T-helper 2 cell treated with Interferon-gamma antibody and Interleukin-4, amounts not matched to agents 5 μg/mL and 100 μg/mL, for 36 hours (primary cell): Measurements from ENCODE around the gene ARID3C.

Source experiments
- DNase-seq: peaks from one replicate; pipeline ENCODE4 v3.0.0; 2021; ENCODE audit warnings: low spot score
- H3K27ac Mint-ChIP-seq: one replicate; pipeline ENCODE4 v1.8.0; 2021; ENCODE audit warnings: mild to moderate bottlenecking, mixed read lengths
- H3K27me3 Mint-ChIP-seq: one replicate; pipeline ENCODE4 v1.8.0; 2021; ENCODE audit warnings: low read depth, mixed read lengths
- H3K36me3 Mint-ChIP-seq: one replicate; pipeline ENCODE4 v1.8.0; 2021; ENCODE audit warnings: low read depth, mixed read lengths
- H3K4me1 Mint-ChIP-seq: one replicate; pipeline ENCODE4 v1.8.0; 2021; ENCODE audit warnings: low read depth, mixed read lengths
- H3K4me3 Mint-ChIP-seq: one replicate; pipeline ENCODE4 v1.8.0; 2022; ENCODE audit warnings: mild to moderate bottlenecking, moderate library complexity, mixed read lengths
- H3K9me3 Mint-ChIP-seq: one replicate; pipeline ENCODE4 v1.8.0; 2021; ENCODE audit warnings: mixed read lengths

Gene ARID3C

DNA sequence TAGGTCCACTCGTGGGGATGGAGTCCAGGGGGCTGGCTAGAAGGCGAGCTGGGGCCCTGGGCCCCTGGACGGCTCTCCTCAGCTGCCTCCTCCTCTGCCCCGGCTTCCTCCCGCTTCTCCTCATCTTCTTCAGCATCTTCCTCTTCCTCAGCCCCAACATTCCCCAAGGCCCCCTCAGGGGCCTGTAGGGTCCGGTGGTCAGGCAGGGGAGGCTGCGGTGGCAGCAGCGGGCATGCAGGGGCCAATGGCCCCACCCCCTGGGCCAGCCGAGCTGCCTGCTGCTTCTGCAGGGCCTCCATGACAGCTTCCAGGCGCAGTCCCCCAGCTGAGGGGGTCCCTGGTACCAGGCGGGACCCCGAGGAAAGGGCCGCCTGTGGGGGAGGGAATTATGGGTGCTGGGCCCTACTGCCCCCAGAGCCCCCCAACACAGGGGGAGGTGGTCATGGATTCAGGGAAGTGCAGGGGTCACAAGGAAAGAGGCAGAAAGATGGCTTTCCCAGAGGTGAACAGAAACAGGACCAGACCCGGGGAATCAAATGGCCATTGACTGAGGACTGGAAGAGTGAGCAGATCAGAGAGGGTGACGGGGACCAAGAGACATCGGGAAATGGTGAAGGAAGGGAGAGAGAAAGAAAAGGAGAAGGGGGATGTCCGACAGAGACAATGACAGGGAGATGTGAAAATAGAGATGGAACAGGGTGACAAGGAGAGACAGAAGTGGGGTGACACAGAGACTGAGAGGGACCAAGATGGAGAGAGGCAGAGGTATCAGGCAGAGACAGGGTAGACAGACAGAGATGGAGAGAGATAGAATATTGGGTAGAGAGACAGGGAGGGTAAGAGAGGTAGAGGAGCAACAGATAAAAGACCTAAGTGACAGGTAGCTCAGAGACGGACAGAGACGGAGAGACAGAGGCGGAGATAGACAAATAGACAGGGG is 880 bp downstream of the ARID3C start:
- Mint-ChIP-seq H3K36me3 (peaks cover 2% of the 10 kb centered on the region), H3K4me3 (peak overlapping the region; percentile 81), H3K27ac (peak overlapping the region; percentile 37), H3K4me1 (peaks cover 12% of the 10 kb centered on the region), H3K27me3 (peaks cover 70% of the 10 kb centered on the region), H3K9me3 (no peaks in the 10 kb centered on the region)
- no peak for DNase-seq

DNA sequence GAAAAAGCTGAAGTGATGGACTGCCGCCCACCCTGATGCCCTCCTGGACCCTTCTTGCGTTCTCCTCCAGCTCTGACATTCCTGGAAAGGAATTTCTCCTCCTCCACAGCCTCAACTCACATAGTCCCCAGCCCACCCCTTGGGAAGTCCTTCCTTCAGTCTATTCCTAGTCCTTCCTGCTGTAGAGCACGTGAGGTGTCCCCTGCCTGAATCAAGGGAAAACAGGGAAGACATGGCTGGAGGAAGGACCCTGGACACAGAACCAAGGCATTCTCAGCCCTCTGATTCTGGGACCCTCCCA is 3.7 kb downstream of the ARID3C start:
- no peak for DNase-seq
- Mint-ChIP-seq H3K36me3 (peaks cover 2% of the 10 kb centered on the region), H3K27me3 (peaks cover 75% of the 10 kb centered on the region), H3K4me3 (no peak overlapping the region), H3K9me3 (no peaks in the 10 kb centered on the region), H3K27ac (no peak overlapping the region), H3K4me1 (peaks cover 18% of the 10 kb centered on the region)

GRCh38 chr9:34624475-34625185 is 4.2 kb downstream of the ARID3C start:
- peaks cover 21% of the 10 kb centered on the region for H3K4me1 Mint-ChIP-seq
- no peaks in the 10 kb centered on the region for H3K9me3 Mint-ChIP-seq
- no peak overlapping the region for H3K27ac Mint-ChIP-seq
- H3K36me3 Mint-ChIP-seq, result peaks cover 2% of the 10 kb centered on the region
- DNase-seq, result no peak
- no peak overlapping the region for H3K4me3 Mint-ChIP-seq
- H3K27me3 Mint-ChIP-seq, result peaks cover 70% of the 10 kb centered on the region

DNA sequence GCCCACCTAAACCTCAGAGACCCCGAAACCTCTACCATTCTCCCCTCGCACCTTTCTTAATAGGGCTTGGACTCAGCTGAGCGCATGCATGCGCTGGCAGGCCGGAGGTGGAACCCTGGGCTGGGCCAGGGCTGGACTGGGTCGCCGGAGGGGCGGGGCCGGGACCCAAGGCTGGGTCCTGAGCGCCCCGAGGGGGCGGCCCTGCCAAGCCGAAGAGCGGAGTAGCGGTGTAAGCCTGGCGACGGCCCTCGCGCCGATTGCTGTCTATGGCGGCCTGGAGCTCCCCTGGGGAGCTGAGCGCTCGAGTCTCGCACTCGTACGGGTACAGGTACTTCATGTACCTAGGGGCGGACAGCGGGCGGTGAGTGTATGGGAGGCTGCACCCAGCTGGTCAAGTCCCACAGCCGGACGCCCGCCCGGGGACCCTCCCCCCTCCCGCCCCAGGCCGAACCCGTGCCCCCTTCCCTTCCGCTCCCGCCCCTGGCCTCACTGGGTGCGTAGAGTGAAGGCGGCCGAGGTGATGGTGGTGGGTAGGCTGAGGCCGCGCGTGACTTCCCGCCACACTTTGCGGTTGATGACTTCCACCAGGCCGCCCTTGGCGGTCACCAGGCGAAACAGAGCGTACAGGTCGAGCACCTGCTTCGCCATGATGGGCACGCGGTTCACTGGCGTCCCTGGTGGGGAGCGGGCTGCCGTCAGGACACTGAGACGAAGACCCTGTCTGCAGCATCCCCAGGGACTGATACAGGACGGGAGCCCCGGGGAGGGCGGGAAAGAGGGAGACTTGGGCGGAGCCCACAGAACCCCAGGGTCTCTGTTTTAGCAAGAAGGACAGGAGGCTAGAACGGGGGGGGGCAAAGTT is 5.3 kb downstream of the ARID3C start:
- H3K36me3 Mint-ChIP-seq, result peaks cover 2% of the 10 kb centered on the region
- no peaks in the 10 kb centered on the region for H3K9me3 Mint-ChIP-seq
- peaks cover 27% of the 10 kb centered on the region for H3K4me1 Mint-ChIP-seq
- H3K4me3 Mint-ChIP-seq, result no peak overlapping the region
- no peak overlapping the region for H3K27ac Mint-ChIP-seq
- DNase-seq, result no peak
- H3K27me3 Mint-ChIP-seq, result peaks cover 63% of the 10 kb centered on the region

DNA sequence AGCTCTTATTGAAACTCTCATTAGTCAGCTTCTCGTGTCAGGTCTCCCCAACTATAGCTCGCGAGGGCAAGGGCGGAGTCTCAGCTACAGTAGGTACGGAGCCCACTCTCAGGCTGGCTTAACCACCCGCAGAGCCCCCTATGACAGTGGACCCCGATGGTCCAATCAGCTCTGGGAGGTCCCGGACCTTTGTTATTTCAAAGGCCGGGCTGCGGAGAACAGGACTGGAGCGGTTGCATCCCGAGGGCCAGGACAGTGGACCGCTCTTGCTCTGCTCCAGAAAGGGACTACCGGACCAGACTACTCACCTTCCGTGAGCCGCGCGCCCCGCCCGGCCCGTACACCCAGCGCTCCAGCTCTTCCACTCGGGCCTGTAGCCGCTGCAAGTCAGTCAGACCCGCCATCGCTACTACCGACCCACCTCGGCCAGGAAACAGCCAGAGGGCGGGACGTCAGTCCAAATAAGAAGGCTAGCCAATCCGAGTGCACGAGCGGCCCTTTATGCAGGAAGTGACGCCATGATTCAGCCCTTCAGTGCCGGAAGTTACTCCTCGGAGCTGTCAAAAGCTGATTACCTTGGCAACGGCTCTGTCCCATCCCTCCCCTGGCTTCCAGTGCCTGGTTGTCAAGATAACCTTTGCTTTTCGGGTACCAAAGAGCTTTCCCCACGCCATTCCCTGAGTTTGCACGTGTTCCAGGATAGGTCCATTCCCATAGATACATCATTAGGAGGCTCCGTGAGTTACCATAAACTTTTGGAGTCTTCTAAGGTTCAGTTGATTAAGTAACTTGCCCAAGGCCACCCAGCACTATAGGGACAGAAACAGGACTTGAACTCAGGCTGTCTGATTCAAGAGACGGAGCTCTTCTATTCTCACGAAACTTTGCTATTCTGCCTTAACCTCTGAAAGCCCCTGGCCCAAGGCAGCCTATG is 8.5 kb downstream of the ARID3C start, which contains the start of gene DCTN3:
Gene DCTN3 (minus strand): TSS at position 435 of the 934 bp plus-strand sequence. CDS start 31 bp downstream, at position 404.
- Mint-ChIP-seq H3K27ac (peak within 1 kb of the TSS; percentile 84), H3K27me3 (peaks cover 33% of the 10 kb centered on the region), H3K4me1 (peaks cover 21% of the 10 kb centered on the region), H3K36me3 (peaks cover 10% of the 10 kb centered on the region), H3K4me3 (peak within 1 kb of the TSS; percentile 99), H3K9me3 (no peaks in the 10 kb centered on the region)
- peak; percentile 91 for DNase-seq

GRCh38 chr9:34615132-34615531 is 13.7 kb downstream of the ARID3C start:
- no peaks in the 10 kb centered on the region for H3K27me3 Mint-ChIP-seq
- no peak overlapping the region for H3K27ac Mint-ChIP-seq
- peaks cover 32% of the 10 kb centered on the region for H3K4me1 Mint-ChIP-seq
- H3K9me3 Mint-ChIP-seq, result no peaks in the 10 kb centered on the region
- H3K4me3 Mint-ChIP-seq, result no peak overlapping the region
- no peak for DNase-seq
- H3K36me3 Mint-ChIP-seq, result peaks cover 20% of the 10 kb centered on the region

DNA sequence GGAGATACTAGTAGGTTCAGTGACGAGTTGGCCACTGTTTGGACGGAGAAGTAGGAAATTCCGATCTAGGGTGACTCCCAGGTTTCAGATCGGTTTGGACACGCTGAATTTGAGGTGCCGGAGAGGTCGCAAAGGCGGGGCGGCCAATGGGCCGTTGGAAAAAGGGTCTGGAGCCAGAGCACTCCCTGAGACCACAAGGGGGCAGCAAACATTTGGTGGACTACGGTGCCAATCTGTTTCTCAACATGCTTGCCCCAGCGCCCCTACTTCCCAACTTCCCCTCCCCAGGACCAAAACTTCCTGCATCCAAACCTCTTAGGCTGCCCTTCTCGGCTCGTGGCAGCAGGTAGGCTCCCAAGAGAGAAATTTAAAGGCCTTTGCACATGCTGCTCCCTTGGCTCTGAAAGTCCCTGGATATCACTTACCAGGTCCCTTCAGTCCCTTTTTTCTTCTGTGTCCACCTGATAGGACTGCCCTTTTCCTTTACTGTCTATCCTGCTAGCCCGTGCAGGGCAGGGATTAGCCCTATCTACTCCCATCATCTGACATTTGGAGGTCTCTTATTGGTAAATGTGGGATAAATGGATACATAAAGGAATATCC is 16.0 kb downstream of the ARID3C start:
- Mint-ChIP-seq H3K27ac (peak overlapping the region; percentile 75), H3K4me3 (peak overlapping the region; percentile 92), H3K4me1 (peaks cover 18% of the 10 kb centered on the region), H3K36me3 (peaks cover 17% of the 10 kb centered on the region), H3K27me3 (no peaks in the 10 kb centered on the region), H3K9me3 (no peaks in the 10 kb centered on the region)
- peak; percentile 71 for DNase-seq

DNA sequence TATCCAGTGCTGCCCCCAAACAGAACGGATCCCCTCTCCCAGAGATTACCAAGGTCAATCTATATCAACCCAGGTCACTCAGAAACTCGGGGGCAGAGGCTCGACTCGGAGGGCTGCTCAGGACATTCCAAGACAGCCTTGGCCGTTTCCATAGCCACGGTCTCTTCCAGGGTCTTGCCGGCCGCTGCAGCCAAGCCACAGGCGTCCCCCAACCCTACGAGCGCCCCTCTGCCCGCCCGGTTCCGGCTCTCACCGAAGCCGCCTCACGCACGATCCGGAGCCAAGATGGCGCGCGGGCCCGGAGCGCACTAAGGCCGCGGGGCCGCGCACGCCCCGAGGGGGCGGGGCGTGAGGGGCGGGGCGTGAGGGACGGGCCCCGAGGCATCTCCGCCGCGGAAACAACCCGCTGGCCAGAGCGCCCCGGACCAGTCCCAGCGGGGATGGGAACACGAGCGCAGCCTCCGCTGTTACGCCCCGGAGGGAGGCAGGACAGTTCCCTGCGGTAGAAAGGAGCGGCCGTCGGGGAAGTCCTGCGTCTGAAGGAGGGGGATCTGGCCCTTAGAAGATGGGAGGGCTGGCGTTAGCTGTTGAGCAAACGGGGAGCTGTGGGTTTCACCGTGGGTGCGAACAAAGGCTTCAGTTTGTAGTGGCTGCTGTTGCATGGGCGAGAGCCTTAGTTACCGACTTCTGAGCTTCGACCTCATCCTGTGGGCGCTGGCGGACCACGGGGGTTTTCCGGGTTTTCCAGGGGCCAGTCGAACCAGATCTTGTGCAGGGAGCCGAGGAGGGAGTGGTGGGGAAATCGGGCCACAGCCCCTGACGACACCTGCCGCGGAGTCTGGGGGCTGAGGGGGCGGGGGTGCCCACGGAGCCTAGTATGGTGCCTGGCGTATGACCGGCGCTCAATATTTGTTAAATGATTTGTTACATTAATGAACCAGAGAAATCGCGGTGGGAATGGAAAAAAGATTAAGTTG is 16.8 kb downstream of the ARID3C start, which contains the start of gene RPP25L:
Gene RPP25L (minus strand): TSS at position 287 of the 977 bp plus-strand sequence. CDS start 801 bp downstream, outside the sequence.
- H3K27me3 Mint-ChIP-seq, result no peaks in the 10 kb centered on the region
- H3K4me1 Mint-ChIP-seq, result peaks cover 18% of the 10 kb centered on the region

GRCh38 chr9:34611251-34611810 is 17.5 kb downstream of the ARID3C start:
- Mint-ChIP-seq H3K27me3 (no peaks in the 10 kb centered on the region), H3K36me3 (peaks cover 12% of the 10 kb centered on the region), H3K4me3 (peak overlapping the region; percentile 92), H3K4me1 (peaks cover 18% of the 10 kb centered on the region), H3K27ac (peak overlapping the region; percentile 93), H3K9me3 (no peaks in the 10 kb centered on the region)
- DNase-seq, result no peak

More for the DNA sequence above, 16.8 kb downstream of the ARID3C start, which contains the start of gene RPP25L:
- DNase-seq, result peak; percentile 86
- no peaks in the 10 kb centered on the region for H3K9me3 Mint-ChIP-seq
- peak within 1 kb of the TSS; percentile 92 for H3K4me3 Mint-ChIP-seq
- H3K27ac Mint-ChIP-seq, result peak within 1 kb of the TSS; percentile 93
- H3K36me3 Mint-ChIP-seq, result peaks cover 17% of the 10 kb centered on the region

DNA sequence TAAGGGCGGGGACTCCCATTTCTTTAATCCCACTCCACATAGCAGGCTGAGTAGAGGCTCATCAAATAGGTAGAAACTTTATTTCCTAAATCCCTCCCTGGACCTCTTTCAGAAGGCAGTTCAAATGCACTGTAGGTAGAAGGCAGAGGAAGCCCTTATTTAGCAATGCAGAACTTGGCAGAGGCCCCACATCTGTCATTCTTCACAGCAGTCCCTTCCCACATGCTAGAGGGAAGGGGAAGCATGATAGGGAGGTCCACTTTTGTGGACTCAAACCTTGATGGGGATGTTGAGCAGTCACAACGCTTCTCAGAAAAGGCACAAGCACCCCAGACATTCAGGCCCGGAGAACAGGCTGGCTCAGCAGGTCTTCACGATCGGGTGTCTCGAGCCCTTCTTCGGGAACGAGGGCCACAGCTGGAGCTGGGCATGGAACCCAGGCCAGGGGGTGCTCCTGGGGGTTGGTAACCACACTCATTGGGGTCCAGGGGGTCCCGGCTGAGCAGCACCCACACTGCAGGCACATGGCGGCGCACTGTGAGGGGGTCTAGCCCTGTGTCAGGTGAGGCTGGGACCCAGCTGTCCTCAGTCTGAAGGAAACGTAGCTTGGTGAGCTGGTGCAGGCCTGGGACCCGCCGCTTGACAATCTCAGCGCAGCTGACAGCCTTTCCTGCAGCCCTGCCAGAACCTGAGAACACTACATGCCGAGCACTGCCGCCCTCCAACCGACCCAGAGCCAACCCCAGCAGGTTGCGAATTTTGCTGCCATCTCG is 18.2 kb downstream of the ARID3C start:
- H3K27ac Mint-ChIP-seq, result no peak overlapping the region
- no peaks in the 10 kb centered on the region for H3K27me3 Mint-ChIP-seq
- H3K36me3 Mint-ChIP-seq, result peaks cover 9% of the 10 kb centered on the region
- peak overlapping the region; percentile 92 for H3K4me3 Mint-ChIP-seq
- H3K9me3 Mint-ChIP-seq, result no peaks in the 10 kb centered on the region
- no peak for DNase-seq
- peaks cover 18% of the 10 kb centered on the region for H3K4me1 Mint-ChIP-seq

DNA sequence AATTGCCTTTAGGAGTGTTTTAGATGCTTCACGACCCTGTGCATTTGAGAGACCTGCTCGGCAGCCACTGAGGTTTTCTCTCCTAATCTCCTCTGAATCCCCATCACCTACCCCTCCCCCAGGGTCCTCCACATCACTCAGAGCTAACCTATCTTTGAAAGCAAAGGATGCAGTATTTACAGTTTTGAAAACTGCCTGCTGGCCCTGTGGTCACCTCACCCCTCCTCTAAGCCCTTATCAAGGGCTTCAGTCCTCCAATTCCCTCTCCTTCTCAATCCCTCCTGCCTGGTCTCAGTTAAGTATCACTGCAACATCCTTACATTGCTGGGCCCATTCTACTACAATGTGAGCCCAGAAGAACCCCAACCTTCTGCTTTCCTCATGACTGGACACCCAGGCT is 21.5 kb downstream of the ARID3C start:
- Mint-ChIP-seq H3K4me3 (no peak overlapping the region), H3K4me1 (peaks cover 7% of the 10 kb centered on the region), H3K27ac (no peak overlapping the region), H3K36me3 (no peaks in the 10 kb centered on the region), H3K27me3 (peaks cover 6% of the 10 kb centered on the region), H3K9me3 (no peaks in the 10 kb centered on the region)
- DNase-seq, result no peak
